GM21447 (cell line): ENCODE results near the gene STX3.

ENCODE experiments used
- ATAC-seq: cut with Tn5 transposase; IDR thresholded peaks from one replicate; pipeline ENCODE4 v1.9.1; 2021; ENCODE audit not compliant: unreplicated experiment

The STX3 gene

DNA sequence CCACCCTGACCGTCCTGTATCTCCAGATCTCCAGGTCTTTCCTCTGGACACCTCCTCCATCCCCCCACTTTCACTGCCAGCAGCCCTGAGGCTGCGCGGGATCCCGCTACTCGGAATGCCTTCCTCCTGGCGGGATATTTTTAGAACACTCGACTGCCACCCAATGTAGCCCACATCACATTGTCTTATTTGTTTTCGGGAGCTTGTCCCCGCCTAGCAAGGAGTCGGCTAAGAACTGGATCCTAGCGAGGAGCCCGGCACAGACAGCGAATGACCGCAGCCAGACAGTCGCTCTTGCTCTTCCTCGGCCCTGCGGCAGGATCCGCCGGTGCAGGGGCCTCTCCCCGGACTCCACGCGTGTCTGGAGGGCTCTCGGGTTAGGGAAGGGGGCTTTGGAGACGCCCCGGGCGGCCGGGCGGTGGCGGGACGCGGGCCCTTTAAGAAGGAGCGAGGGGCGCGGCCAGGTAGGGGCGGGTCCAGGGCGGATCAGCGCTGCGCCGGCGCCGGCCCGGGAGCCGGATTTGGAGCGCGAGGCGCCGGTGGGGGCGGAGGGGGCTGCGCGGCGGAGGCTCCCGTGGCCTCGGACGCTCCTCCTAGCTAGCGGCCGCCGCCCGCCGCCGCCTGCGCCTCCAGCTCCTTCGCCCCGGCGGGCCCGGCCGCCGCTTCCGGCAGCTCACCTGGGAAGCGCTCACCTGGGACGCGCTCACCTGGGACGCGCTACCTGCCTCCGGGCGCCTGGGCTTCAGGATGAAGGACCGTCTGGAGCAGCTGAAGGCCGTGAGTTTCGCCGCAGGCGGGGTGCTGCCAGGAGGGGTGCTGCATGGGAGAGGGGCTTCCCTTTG lies at the start of gene STX3:
STX3 (plus strand) TSS at position 518 of the 842 bp plus-strand sequence; CDS start at position 748, 230 bp downstream.
- peak; percentile 62 for ATAC-seq

- ATAC-seq: no peak
Measured at GRCh38 chr11:59706518-59707285, 48.5 kb upstream of the STX3 start.

DNA sequence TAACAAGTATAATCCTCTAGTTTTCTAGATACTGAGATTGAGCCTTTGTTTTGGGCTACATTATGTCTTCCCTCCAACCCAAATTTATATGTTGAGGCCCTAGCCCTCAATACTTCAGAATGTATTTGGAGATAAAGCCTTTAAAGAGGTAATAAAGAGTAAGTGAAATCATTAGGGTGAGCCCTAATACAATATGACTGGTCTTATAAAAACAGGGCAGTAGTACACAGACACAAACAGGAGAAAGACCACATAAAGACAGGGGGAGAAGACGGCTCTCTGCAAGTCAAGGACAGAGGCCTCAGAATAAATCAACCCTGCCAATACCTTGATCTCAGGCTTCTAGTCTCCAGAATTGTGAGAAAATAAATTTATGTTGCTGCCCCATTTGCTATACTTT lies 47.8 kb upstream of the STX3 start:
- ATAC-seq: no peak

GRCh38 chr11:59708537-59708936 lies 46.6 kb upstream of the STX3 start:
- no peak for ATAC-seq

DNA sequence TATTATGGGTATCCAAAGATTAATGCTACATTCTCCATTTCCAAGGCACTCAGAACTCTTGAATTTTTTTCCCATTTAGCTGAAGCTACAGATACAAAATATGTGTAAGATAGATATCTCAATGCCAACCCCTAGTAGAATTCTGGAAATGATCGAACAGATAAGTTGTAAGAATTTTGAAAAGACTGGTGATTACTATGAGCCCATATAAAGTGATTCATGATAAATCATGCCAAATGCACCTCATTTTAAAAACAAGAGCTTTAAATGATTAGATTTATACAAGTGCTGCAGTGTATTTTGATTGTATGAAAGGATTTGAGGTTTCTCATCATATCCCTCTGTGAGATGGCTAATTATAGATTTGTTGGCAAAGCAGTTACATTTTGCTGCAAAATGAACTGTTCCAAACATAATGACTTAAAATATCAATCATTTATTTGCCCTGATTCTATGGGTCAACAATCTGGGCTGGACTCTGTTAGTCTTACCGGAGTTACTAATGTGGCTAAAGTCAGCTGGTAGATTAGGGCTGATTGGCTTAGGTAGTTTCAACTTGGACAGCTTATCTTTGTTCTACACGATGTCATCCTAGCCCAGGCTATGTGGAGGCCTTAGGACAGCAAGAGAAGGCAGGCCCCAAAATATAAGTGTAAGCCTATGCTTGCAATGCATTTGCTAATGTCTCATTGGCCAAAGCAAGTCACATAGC lies 44.9 kb upstream of the STX3 start:
- ATAC-seq: no peak

DNA sequence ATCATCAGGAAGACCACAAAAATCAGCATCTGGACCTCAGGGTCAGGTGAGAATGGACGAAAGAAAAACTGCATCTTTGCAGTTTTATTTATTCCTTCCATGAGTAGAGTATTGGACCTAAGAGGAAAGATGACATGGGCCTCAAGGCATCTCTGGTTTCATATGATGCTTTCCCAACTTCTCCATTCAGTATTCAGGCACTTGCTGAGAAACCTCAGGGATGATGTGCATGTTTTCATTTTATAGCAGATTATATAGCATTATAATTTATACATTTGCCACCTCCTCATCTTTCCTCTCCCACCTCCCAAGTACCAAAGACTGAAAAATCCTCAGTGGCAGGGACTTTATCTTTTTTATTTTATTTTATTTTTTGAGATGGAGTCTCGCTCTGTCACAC lies 41.4 kb upstream of the STX3 start, which contains the start of gene OR10V1:
OR10V1 (minus strand) TSS at position 101 of the 400 bp plus-strand sequence; CDS start at position 101, 0 bp downstream.
- ATAC-seq: no peak

DNA sequence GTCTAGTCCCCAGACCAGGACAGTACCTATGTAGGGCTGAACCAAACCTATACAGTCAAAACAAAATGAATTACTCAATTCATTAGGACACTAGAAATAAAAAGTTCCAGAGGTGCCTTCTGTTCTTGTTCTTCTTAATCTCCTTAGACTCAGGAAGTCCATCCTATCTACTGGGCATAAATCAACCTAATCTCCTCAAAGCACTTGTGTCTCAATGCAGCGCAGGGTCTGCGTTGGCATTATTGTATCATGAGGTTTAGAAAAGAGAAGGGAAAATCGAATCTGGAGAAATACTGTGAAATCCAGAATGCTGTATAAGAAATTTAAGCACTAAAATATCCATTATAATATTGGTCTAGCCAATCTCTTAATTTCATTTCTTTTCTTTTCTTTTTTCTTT lies 39.1 kb upstream of the STX3 start:
- no peak for ATAC-seq

- ATAC-seq: no peak
Measured at GRCh38 chr11:59719556-59719955, 35.6 kb upstream of the STX3 start.

DNA sequence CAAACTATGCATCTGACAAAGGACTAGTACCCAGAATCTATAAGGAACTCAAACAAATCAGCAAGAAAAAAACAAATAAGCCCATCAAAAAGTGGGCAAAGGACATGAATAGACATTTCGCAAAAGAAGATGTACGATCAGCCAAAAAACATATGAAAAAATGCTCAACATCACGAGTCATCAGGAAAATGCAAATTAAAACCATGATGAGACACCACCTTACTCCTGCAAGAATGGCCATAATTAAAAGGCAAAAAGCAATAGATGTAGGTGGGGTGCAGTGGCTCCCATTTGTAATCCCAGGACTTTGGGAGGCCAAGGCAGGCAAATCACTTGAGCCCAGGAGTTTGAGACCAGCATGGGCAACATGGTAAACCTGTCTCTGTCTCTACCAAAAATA lies 31.1 kb upstream of the STX3 start:
- no peak for ATAC-seq

DNA sequence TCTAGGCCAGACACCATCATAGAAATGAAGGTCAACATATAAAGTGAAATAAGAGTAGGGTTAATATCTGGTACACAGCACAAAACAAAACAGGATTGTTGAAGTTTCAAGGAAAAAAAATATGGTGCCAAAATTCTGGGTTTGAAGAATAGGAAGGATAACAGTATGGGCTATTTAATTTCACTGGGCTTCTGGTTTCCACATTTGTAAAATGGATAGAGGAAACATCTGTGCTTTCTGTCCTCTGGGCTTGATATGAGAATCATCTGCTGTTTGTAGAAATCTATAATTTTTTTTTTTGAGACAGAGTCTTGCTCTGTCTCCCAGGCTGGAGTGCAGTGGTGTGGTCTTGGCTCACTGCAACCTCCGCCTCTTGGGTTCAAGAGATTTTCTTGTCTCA lies 27.8 kb upstream of the STX3 start:
- no peak for ATAC-seq

GRCh38 chr11:59728154-59728553 lies 27.0 kb upstream of the STX3 start:
- no peak for ATAC-seq

DNA sequence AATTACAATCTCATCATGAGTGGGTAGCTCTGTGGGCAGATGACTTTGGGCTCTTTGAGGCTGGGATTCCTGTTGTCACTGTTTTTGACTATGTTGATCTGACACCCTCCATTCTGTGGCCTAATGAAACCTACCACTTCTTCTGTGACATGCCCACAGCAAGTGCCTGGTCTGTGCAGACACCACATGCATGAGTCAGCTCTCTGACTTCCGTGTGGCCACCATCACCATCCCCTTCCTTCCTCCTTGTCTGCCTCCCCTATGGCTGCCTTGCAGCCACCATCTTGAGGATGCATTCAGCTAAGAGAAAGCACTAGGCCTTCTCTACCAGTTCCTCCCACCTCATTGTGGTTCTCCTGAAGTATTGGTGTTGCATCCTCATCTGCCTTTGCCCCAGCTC lies 26.3 kb upstream of the STX3 start:
- ATAC-seq: no peak

DNA sequence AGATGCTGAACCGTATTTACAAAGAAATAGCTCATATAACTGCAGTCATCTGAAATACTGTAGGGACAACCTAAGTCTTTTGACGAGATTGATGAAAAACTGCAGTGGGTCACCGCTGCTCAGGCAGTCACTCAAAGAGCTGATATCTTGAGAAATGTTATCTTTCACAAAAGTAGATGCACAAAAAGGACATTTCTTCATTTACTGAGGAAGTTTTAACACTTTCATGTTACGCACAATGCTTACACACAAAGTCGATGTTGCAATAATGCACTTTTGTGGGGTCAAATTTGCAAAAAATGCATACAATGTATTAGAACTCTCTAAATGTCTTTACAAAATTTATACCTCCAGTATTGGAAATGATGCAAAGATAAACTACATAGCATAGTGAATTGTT lies 25.3 kb upstream of the STX3 start:
- ATAC-seq: no peak

GRCh38 chr11:59730896-59731565 lies 24.1 kb upstream of the STX3 start:
- no peak for ATAC-seq

GRCh38 chr11:59746111-59746510 lies 9.1 kb upstream of the STX3 start:
- ATAC-seq: no peak

DNA sequence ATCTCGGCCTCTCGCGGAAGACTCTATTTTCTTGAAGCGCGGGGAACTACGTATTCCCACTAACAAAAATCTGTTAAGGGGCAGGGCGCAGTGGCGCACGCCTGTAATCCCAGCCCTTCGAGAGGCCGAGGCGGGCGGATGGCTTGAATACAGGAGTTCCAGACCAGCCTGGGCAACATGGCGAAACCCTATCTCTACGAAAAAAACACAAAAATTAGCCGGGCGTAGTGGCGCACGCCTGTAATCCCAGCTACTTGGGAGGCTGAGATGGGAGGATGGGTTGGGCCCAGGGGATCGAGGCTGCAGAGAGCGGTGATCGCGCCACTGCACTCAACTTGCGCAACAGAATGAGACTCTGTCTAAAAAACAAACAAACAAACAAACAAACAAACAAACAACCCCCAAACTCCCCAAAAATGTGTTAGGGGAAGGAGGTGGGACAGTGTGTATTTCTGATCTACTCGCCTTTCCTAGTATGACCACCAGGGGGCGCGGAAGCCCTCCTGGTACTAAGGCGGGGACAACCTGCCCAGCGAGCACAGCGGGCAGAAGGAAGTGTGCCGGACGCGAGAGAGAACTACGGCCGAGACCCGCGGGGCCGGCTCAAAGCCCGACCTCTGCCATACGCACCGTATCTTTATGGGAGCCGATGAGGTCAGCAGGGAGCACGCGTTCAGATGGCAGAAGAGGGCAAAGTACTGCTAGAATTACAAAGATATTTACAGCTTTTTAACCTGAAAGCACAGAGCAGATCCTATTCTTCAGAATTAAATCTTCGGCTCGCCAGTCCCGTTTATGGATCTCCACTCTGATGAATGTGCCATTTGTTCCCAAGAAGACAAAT lies 1.3 kb upstream of the STX3 start:
- peak; percentile 78 for ATAC-seq

DNA sequence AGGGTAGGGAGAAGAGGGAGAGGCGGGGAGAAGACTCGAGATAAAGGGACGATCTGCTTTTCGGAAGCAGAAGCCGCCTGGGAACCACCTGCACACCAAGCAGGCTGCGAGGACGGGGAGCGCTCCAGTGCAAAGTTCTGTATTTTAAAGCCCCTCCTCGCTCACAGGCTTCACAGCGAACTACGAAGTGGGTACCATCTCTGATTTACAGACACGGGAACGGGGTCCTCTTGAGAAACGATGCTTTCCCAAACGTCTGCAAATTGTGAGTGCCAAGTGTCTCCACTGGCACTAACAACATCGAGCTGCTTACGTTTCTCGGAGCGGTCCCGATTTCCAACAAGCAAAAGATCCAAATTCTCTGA lies 700 bp upstream of the STX3 start:
- ATAC-seq: peak; percentile 35

DNA sequence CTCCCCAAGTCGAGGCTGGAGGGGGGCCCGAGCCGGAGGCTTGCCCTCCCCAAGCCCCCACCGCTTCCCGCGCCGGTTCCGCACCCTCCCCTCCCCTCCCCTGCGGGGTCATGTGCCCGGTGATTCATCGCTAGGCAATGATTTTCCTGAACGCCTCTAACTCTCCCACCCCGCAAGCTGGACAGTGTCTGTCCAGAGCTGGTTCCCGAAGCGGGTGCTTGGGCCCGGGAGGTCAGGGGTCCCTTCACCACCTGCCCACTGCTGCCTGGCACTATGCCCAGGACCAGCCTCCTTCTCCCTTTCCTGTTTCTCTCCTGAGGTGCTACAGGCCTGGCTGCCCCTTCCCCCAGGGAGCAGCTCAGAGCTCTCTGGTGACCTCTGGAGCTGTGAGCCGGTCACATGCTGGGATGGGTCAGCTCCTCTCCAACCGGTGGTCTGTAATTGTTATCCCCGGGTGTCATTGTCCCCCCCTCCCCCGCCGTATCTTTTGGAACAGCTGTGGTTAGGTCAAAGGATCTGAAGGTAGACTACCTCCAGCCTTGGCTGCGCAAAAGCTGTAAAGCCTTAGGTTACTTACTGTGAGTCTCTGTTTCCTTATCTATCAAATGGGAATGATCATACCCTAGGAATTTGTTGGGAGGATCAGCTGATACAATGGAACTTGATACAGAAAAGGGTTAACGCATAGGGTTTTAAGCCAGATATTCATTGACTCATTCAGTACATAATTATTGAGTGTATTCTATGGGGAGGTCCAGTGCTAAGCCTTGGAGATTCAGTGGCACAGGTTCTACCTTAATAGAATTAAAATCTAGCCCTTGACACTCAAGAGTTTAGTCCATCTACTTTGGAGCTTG lies 753 bp downstream of the STX3 start:
- peak; percentile 21 for ATAC-seq

DNA sequence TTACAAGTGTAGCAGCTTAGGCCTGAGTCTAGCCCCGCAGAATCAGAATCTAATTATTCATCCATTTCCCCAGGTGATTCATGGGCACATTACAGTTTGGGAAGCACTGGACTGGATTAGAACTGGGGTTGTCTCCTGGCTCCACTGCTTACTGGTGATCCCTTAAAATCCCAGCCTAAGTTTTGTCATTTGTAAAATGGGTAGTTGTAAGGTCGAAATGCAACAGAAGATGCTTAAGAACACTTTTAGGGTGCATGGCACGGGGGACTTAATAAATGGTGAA lies 1.3 kb downstream of the STX3 start:
- ATAC-seq: no peak
